Common myeloid progenitor, CD34-positive (primary cell): ENCODE results near the gene SMYD4.
A peak's percentile ranks its signal among the peaks of the same experiment; 100 is the strongest.
"Not testable (repeated sequence)": the region's sequence is repeated elsewhere in the genome, so short reads cannot be mapped to it uniquely, and the experiment has no call there.

Experiments
- CTCF ChIA-PET: fragments of 350-600 bp; sonication (Branson Sonifier 250); formaldehyde crosslinking; loops from one replicate; lab custom pipeline; 2021; ENCODE audit warnings: antibody characterized with exemption; lab: Charles Lee
- POLR2A ChIA-PET: fragments of 350-600 bp; sonication (Branson Sonifier 250); formaldehyde crosslinking; loops from one replicate; lab custom pipeline; 2021; ENCODE audit warnings: antibody characterized with exemption; lab: Charles Lee
- DNase-seq, 3 donors: peaks; one replicate each; pipeline versions ENCODE4 v3.0.0 to v3.0.0-alpha.2; 2013
- H3K27ac ChIP-seq, 2 experiments: 1 replicate in 1 of 2; 2 replicates in 1 of 2; pipeline ENCODE4 v1.7.0; 2013; ENCODE audit warnings: inconsistent platforms in 2 of 2, low read length in 2 of 2, mild to moderate bottlenecking in 2 of 2, low read depth in 1 of 2, moderate library complexity in 1 of 2; ENCODE audit not compliant: severe bottlenecking in 2 of 2, insufficient read depth in 1 of 2, poor library complexity in 1 of 2
- H3K27me3 ChIP-seq, 5 experiments: replicated peaks in 2 of 5; 1 replicate in 3 of 5; 2 replicates in 2 of 5; pipeline versions ENCODE4 v1.6.1 to v1.7.0; 2013; ENCODE audit warnings: low read length in 4 of 5, mild to moderate bottlenecking in 2 of 5, moderate library complexity in 2 of 5, inconsistent platforms in 1 of 5; ENCODE audit not compliant: insufficient read depth in 5 of 5, control insufficient read depth in 4 of 5
- H3K36me3 ChIP-seq, 4 experiments: 1 replicate in 2 of 4; 2 replicates in 2 of 4; pipeline versions ENCODE4 v1.6.1 to v1.7.0; 2013; ENCODE audit warnings: low read length in 3 of 4, control low read depth in 1 of 4, mild to moderate bottlenecking in 1 of 4; ENCODE audit not compliant: control insufficient read depth in 4 of 4, insufficient read depth in 4 of 4
- H3K4me1 ChIP-seq, 4 experiments: 1 replicate in 3 of 4; 2 replicates in 1 of 4; pipeline versions ENCODE4 v1.6.1 to v1.7.1; 2013; ENCODE audit warnings: low read length in 3 of 4, mild to moderate bottlenecking in 3 of 4, control low read depth in 1 of 4, inconsistent platforms in 1 of 4, moderate library complexity in 1 of 4; ENCODE audit not compliant: control insufficient read depth in 4 of 4, insufficient read depth in 4 of 4; ENCODE audit errors: control extremely low read depth in 1 of 4
- H3K4me3 ChIP-seq, 7 experiments: 1 replicate in 4 of 7; 2 replicates in 3 of 7; pipeline versions ENCODE4 v1.5.1 to v1.7.0; 2013; ENCODE audit warnings: mild to moderate bottlenecking in 7 of 7, low read length in 6 of 7, moderate library complexity in 6 of 7, inconsistent platforms in 2 of 7, low read depth in 2 of 7, control low read depth in 1 of 7; ENCODE audit not compliant: insufficient read depth in 4 of 7, control insufficient read depth in 1 of 7; ENCODE audit errors: extremely low read depth in 1 of 7
- H3K9me3 ChIP-seq, 5 experiments: 1 replicate in 4 of 5; 2 replicates in 1 of 5; pipeline versions ENCODE4 v1.6.1 to v1.7.1; 2013; ENCODE audit warnings: low read length in 4 of 5, mild to moderate bottlenecking in 2 of 5, inconsistent platforms in 1 of 5, low read depth in 1 of 5, moderate library complexity in 1 of 5; ENCODE audit not compliant: control insufficient read depth in 4 of 5, insufficient read depth in 2 of 5; ENCODE audit errors: control extremely low read depth in 1 of 5
- WGBS: methylation state at CpG from one replicate; pipeline ENCODE4 v1.1.5; 2013; ENCODE audit not compliant: insufficient coverage; 5-methylcytosine and 5-hydroxymethylcytosine counted together

SMYD4 gene

GRCh38 chr17:1769822-1770477 is 59.8 kb downstream of the SMYD4 start:
- ChIA-PET CTCF (interaction anchor here (0.6 to 1.5 kb wide), 7 partner anchors 8 to 21 kb away, joined by 3 to 4 read pairs (median 3); partner anchors contain the start of gene SERPINF1), POLR2A (interaction anchor here (1.1 kb wide), 1 partner anchor 86 kb away, joined by 3 read pairs; no protein-coding TSS in a partner anchor)
- peaks cover 7 to 33% (median 26%) of the 10 kb centered on the region in 4 experiments for H3K4me1 ChIP-seq
- whole genome bisulfite sequencing = 58% methylated on average over 18 of the region's 21 CpGs
- no peak overlapping the region for H3K4me3 ChIP-seq
- peak in 2 of 3 donors; percentile 34 to 47 for DNase-seq
- no peak overlapping the region for H3K27ac ChIP-seq
- H3K36me3 ChIP-seq = peaks cover 0 to 2% (median 0%) of the 10 kb centered on the region in 4 experiments
- no peaks in the 10 kb centered on the region for H3K27me3 ChIP-seq
- no peaks in the 10 kb centered on the region for H3K9me3 ChIP-seq

GRCh38 chr17:1767358-1767757 is 62.3 kb downstream of the SMYD4 start:
- Histone ChIP-seq H3K4me3 (no peak overlapping the region), H3K36me3 (no peaks in the 10 kb centered on the region), H3K27ac (no peak overlapping the region), H3K9me3 (no peaks in the 10 kb centered on the region), H3K4me1 (peaks cover 14 to 57% (median 48%) of the 10 kb centered on the region in 4 experiments), H3K27me3 (no peaks in the 10 kb centered on the region)
- POLR2A ChIA-PET = no interaction called here
- DNase-seq = no peak
- WGBS = 91% methylated on average over 10 of the region's 12 CpGs
- CTCF ChIA-PET = interaction anchor here (1.2 to 1.7 kb wide), 4 partner anchors 9 to 44 kb away, joined by 3 to 5 read pairs (median 4); no protein-coding TSS in a partner anchor

- Histone ChIP-seq H3K4me1 (peaks cover 11 to 60% (median 47%) of the 10 kb centered on the region in 4 experiments), H3K36me3 (no peaks in the 10 kb centered on the region)
These were observed 63.1 kb downstream of the SMYD4 start for GRCh38 chr17:1766382-1767135.

GRCh38 chr17:1765576-1765975 is 64.1 kb downstream of the SMYD4 start:
- ChIA-PET POLR2A (interaction anchor here (0.6 kb wide), 1 partner anchor 49 kb away, joined by 3 read pairs; no protein-coding TSS in a partner anchor), CTCF (interaction anchor here (0.6 to 1.9 kb wide), 6 partner anchors 10 to 251 kb away, joined by 3 to 11 read pairs (median 5); no protein-coding TSS in a partner anchor)
- DNase-seq = no peak
- Histone ChIP-seq H3K4me1 (peaks cover 9 to 52% (median 37%) of the 10 kb centered on the region in 4 experiments), H3K4me3 (no peak overlapping the region), H3K27me3 (no peaks in the 10 kb centered on the region), H3K36me3 (no peaks in the 10 kb centered on the region), H3K9me3 (no peaks in the 10 kb centered on the region), H3K27ac (no peak overlapping the region)
- WGBS = 100% methylated on average over 1 of the region's 3 CpGs

More at GRCh38 chr17:1766382-1767135, 63.1 kb downstream of the SMYD4 start:
- Histone ChIP-seq H3K4me3 (no peak overlapping the region), H3K9me3 (no peaks in the 10 kb centered on the region), H3K27me3 (no peaks in the 10 kb centered on the region), H3K27ac (no peak overlapping the region)
- ChIA-PET CTCF (interaction anchor here (0.6 to 1.7 kb wide), 7 partner anchors 10 to 252 kb away, joined by 3 to 8 read pairs (median 4); no protein-coding TSS in a partner anchor), POLR2A (interaction anchor here (0.6 kb wide), 1 partner anchor 50 kb away, joined by 3 read pairs; no protein-coding TSS in a partner anchor)
- DNase-seq = no peak
- 93% methylated on average over 15 of the region's 21 CpGs for WGBS

- H3K4me1 ChIP-seq = peaks cover 8 to 45% (median 31%) of the 10 kb centered on the region in 4 experiments
- H3K36me3 ChIP-seq = not testable (repeated sequence)
These were observed 65.0 kb downstream of the SMYD4 start for GRCh38 chr17:1764705-1765104.

GRCh38 chr17:1764284-1764683 is 65.4 kb downstream of the SMYD4 start:
- Histone ChIP-seq H3K9me3 (no peaks in the 10 kb centered on the region), H3K4me3 (peak overlapping the region in 2 of 7 experiments; percentile 16 to 19), H3K27ac (peak overlapping the region in 1 of 2 experiments; percentile 53), H3K4me1 (peaks cover 7 to 41% (median 28%) of the 10 kb centered on the region in 4 experiments), H3K27me3 (no peaks in the 10 kb centered on the region), H3K36me3 (no peaks in the 10 kb centered on the region)
- POLR2A ChIA-PET = interaction anchor here (0.9 kb wide), 1 partner anchor 10 kb away, joined by 3 read pairs; no protein-coding TSS in a partner anchor
- DNase-seq = peak; percentile 55 to 93 (median 89)
- WGBS = 0% methylated on average over 9 of the region's 11 CpGs
- CTCF ChIA-PET = interaction anchor here (0.8 to 1.9 kb wide), 5 partner anchors 9 to 42 kb away, joined by 4 to 11 read pairs (median 4); no protein-coding TSS in a partner anchor

More at GRCh38 chr17:1764705-1765104, 65.0 kb downstream of the SMYD4 start:
- H3K27ac ChIP-seq, H3K9me3 ChIP-seq, H3K27me3 ChIP-seq, DNase-seq: not testable (repeated sequence)
- ChIA-PET POLR2A (interaction anchor here (0.9 kb wide), 1 partner anchor 11 kb away, joined by 3 read pairs; no protein-coding TSS in a partner anchor), CTCF (interaction anchor here (0.8 to 1.9 kb wide), 5 partner anchors 9 to 43 kb away, joined by 4 to 11 read pairs (median 4); no protein-coding TSS in a partner anchor)
- H3K4me3 ChIP-seq = peak overlapping the region in 1 of 7 experiments; percentile 16
- no CpG with 5 or more reads among the region's 7 CpGs for WGBS
